Neural progenitor cell (in vitro differentiated cells): ENCODE results near the gene TMPRSS9. TPM values are rescaled to one million over a fixed set of nuclear protein-coding genes. Genes with fewer than 3 reads are reported as not detected.

Experiments
- DNase-seq: peaks from one replicate; pipeline ENCODE4 v3.0.0-alpha.2; 2016; ENCODE audit warnings: low spot score
- H2AFZ ChIP-seq: fragments of 200-600 bp; sonication (generic); replicated peaks from 2 replicates; pipeline ENCODE4 v1.6.1; 2016; ENCODE audit warnings: antibody characterized with exemption
- H3F3A ChIP-seq: fragments of 200-600 bp; sonication (generic); 2 replicates; pipeline ENCODE4 v1.6.1; 2016; ENCODE audit warnings: antibody characterized with exemption, low read depth
- H3K27ac ChIP-seq: fragments of 200-600 bp; sonication (generic); 2 replicates; pipeline ENCODE4 v1.5.1; 2016; ENCODE audit warnings: mild to moderate bottlenecking
- H3K27me3 ChIP-seq: fragments of 200-600 bp; sonication (generic); 2 replicates; pipeline ENCODE4 v1.6.1; 2016; ENCODE audit warnings: mild to moderate bottlenecking, moderate library complexity
- H3K36me3 ChIP-seq: fragments of 200-600 bp; sonication (generic); 2 replicates; pipeline ENCODE4 v1.5.1; 2016
- H3K4me1 ChIP-seq: fragments of 200-600 bp; sonication (generic); 2 replicates; pipeline ENCODE4 v1.6.1; 2016; ENCODE audit warnings: mixed run types
- H3K4me2 ChIP-seq: fragments of 200-600 bp; sonication (generic); 2 replicates; pipeline ENCODE4 v1.6.1; 2016
- H3K4me3 ChIP-seq: fragments of 200-600 bp; sonication (generic); 2 replicates; pipeline ENCODE4 v1.5.1; 2016
- H3K79me2 ChIP-seq: fragments of 200-600 bp; sonication (generic); 2 replicates; pipeline ENCODE4 v1.6.1; 2016; ENCODE audit warnings: low read depth
- H3K9ac ChIP-seq: fragments of 200-600 bp; sonication (generic); 2 replicates; pipeline ENCODE4 v1.6.1; 2016
- H3K9me3 ChIP-seq: fragments of 200-600 bp; sonication (generic); 2 replicates; pipeline ENCODE4 v1.5.1; 2016; ENCODE audit warnings: low read depth
- H4K20me1 ChIP-seq: fragments of 200-600 bp; sonication (generic); 2 replicates; pipeline ENCODE4 v1.6.1; 2016; ENCODE audit warnings: low read depth
- H3K27ac Mint-ChIP-seq: 3 replicates; pipeline ENCODE4 v1.8.0; 2021; ENCODE audit warnings: mixed read lengths
- H3K27me3 Mint-ChIP-seq: 2 replicates; pipeline ENCODE4 v1.8.0; 2022; ENCODE audit warnings: low read depth, mild to moderate bottlenecking, inconsistent platforms, moderate library complexity, mixed read lengths; ENCODE audit not compliant: insufficient read depth
- H3K36me3 Mint-ChIP-seq: 3 replicates; pipeline ENCODE4 v1.8.0; 2021; ENCODE audit warnings: mixed read lengths
- H3K4me1 Mint-ChIP-seq: 3 replicates; pipeline ENCODE4 v1.8.0; 2021; ENCODE audit warnings: mixed read lengths
- H3K4me3 Mint-ChIP-seq: 3 replicates; pipeline ENCODE4 v1.8.0; 2021; ENCODE audit warnings: mild to moderate bottlenecking, moderate library complexity, mixed read lengths
- H3K9me3 Mint-ChIP-seq: 3 replicates; pipeline ENCODE4 v1.8.0; 2020; ENCODE audit warnings: mixed read lengths
- CTCF ChIP-seq: fragments of 200-600 bp; sonication (generic); IDR thresholded peaks from 2 replicates; pipeline ENCODE4 v1.5.1; 2017; ENCODE audit warnings: antibody characterized with exemption, mild to moderate bottlenecking
- EZH2 ChIP-seq: fragments of 200-600 bp; sonication (generic); IDR thresholded peaks from 2 replicates; pipeline ENCODE4 v1.6.1; 2017; ENCODE audit warnings: antibody characterized with exemption, mild to moderate bottlenecking, moderate library complexity
- EZH2phosphoT487 ChIP-seq: fragments of 200-600 bp; sonication (generic); IDR thresholded peaks from 2 replicates; pipeline ENCODE4 v1.6.1; 2017; ENCODE audit warnings: antibody characterized with exemption
- total RNA-seq: library from RNA; depleted of rRNA; stranded (reverse); fragments of >200 nt; gene quantifications from 2 replicates; pipeline ENCODE4 v1.2.3, GENCODE V29; 2015; ENCODE audit warnings: low replicate concordance

The TMPRSS9 gene
- total RNA-seq, 1 donor from 2014 or later: not detected

GRCh38 chr19:2436384-2436783, 76.3 kb downstream of the TMPRSS9 start:
- TF ChIP-seq EZH2phosphoT487 (no peak), CTCF (no peak), EZH2 (no peak)
- Mint-ChIP-seq H3K4me3 (no peak overlapping the region), H3K27ac (no peak overlapping the region), H3K27me3 (peaks cover 10% of the 10 kb centered on the region), H3K9me3 (no peaks in the 10 kb centered on the region), H3K4me1 (no peaks in the 10 kb centered on the region), H3K36me3 (peaks cover 13% of the 10 kb centered on the region)
- Histone ChIP-seq H3K9ac (no peak overlapping the region), H3K4me1 (no peaks in the 10 kb centered on the region), H3K9me3 (no peaks in the 10 kb centered on the region), H3K4me3 (no peak overlapping the region), H4K20me1 (peaks cover 27% of the 10 kb centered on the region), H3K4me2 (no peak overlapping the region), H3K27ac (no peak overlapping the region), H3K36me3 (no peaks in the 10 kb centered on the region), H3F3A (peaks cover under 1% of the 10 kb centered on the region), H2AFZ (no peak overlapping the region), H3K27me3 (no peaks in the 10 kb centered on the region), H3K79me2 (peaks cover 14% of the 10 kb centered on the region)
- no peak for DNase-seq

- Mint-ChIP-seq H3K36me3 (peaks cover 15% of the 10 kb centered on the region), H3K4me1 (no peaks in the 10 kb centered on the region)
- H3K36me3 ChIP-seq: no peaks in the 10 kb centered on the region
Measured at GRCh38 chr19:2436926-2437325, 76.9 kb downstream of the TMPRSS9 start.

GRCh38 chr19:2438178-2438577, 78.1 kb downstream of the TMPRSS9 start:
- H3K4me3 Mint-ChIP-seq: no peak overlapping the region
- Histone ChIP-seq H3K4me1 (no peaks in the 10 kb centered on the region), H3K9me3 (no peaks in the 10 kb centered on the region), H3K36me3 (no peaks in the 10 kb centered on the region), H4K20me1 (peaks cover 43% of the 10 kb centered on the region), H3K4me2 (no peak overlapping the region), H3F3A (no peaks in the 10 kb centered on the region), H3K4me3 (no peak overlapping the region), H3K27me3 (no peaks in the 10 kb centered on the region), H3K27ac (no peak overlapping the region), H3K79me2 (peaks cover 24% of the 10 kb centered on the region), H3K9ac (no peak overlapping the region), H2AFZ (no peak overlapping the region)
- no peak overlapping the region for H3K27ac Mint-ChIP-seq
- H3K4me1 Mint-ChIP-seq: no peaks in the 10 kb centered on the region
- H3K36me3 Mint-ChIP-seq: peaks cover 15% of the 10 kb centered on the region
- TF ChIP-seq EZH2 (no peak), CTCF (no peak), EZH2phosphoT487 (no peak)
- no peak for DNase-seq
- peaks cover 7% of the 10 kb centered on the region for H3K27me3 Mint-ChIP-seq
- H3K9me3 Mint-ChIP-seq: no peaks in the 10 kb centered on the region

More at GRCh38 chr19:2436926-2437325, 76.9 kb downstream of the TMPRSS9 start:
- Histone ChIP-seq H3K4me3 (no peak overlapping the region), H2AFZ (no peak overlapping the region), H3K9me3 (no peaks in the 10 kb centered on the region), H3K79me2 (peaks cover 19% of the 10 kb centered on the region), H3F3A (no peaks in the 10 kb centered on the region), H3K27ac (no peak overlapping the region), H3K4me1 (no peaks in the 10 kb centered on the region), H3K27me3 (no peaks in the 10 kb centered on the region), H4K20me1 (peaks cover 32% of the 10 kb centered on the region), H3K9ac (no peak overlapping the region), H3K4me2 (no peak overlapping the region)
- Mint-ChIP-seq H3K9me3 (no peaks in the 10 kb centered on the region), H3K27ac (no peak overlapping the region), H3K27me3 (peaks cover 8% of the 10 kb centered on the region), H3K4me3 (no peak overlapping the region)
- no peak for DNase-seq
- TF ChIP-seq EZH2 (no peak), EZH2phosphoT487 (no peak), CTCF (no peak)
